GM20000 (cell line): ENCODE results near the gene PAGE3.

Experiments
- DNase-seq: peaks from one replicate; pipeline ENCODE4 v3.0.0; 2012; ENCODE audit warnings: low spot score
- CTCF ChIP-seq: IDR thresholded peaks from 2 replicates; pipeline ENCODE4 v1.5.1; 2012; ENCODE audit warnings: mild to moderate bottlenecking, control low read depth; ENCODE audit errors: extremely low read depth, missing control alignments

Gene PAGE3

GRCh38 chrX:55264816-55265215, at the start of gene PAGE3:
TSS of gene PAGE3 (minus strand) at chrX:55264916. CDS start at chrX:55263903, 1,013 bp downstream.
- no peak for DNase-seq
- TF ChIP-seq CTCF: no peak

GRCh38 chrX:55312655-55313054, 47.9 kb upstream of the PAGE3 start:
- DNase-seq: no peak

GRCh38 chrX:55290963-55291362, 26.2 kb upstream of the PAGE3 start:
- TF ChIP-seq CTCF: no peak
- no peak for DNase-seq

More at GRCh38 chrX:55312655-55313054, 47.9 kb upstream of the PAGE3 start:
- no peak for TF ChIP-seq CTCF

- TF ChIP-seq CTCF: no peak
- DNase-seq: no peak
These were observed 15.1 kb upstream of the PAGE3 start for GRCh38 chrX:55279832-55280231.

GRCh38 chrX:55260806-55261205, 3.9 kb downstream of the PAGE3 start:
- no peak for DNase-seq
- no peak for TF ChIP-seq CTCF

GRCh38 chrX:55253528-55253927, 11.2 kb downstream of the PAGE3 start:
- no peak for DNase-seq
- no peak for TF ChIP-seq CTCF

- no peak for TF ChIP-seq CTCF
- DNase-seq: no peak
These were observed 23.9 kb downstream of the PAGE3 start for GRCh38 chrX:55240788-55241340.
